H9 (cell line): ENCODE data around the gene PITPNM3. TPM values are rescaled to one million over a fixed set of nuclear protein-coding genes. Genes with fewer than 3 reads are reported as not detected.

Experiments used
- DNase-seq: peaks from one replicate; pipeline ENCODE4 v3.0.0-alpha.2; 2017
- H2AFZ ChIP-seq: one replicate; pipeline ENCODE4 v1.6.1; 2013; ENCODE audit warnings: mild to moderate bottlenecking, low read length, control low read depth, moderate library complexity
- H2AK5ac ChIP-seq: 2 replicates; pipeline ENCODE4 v1.6.1; 2013; ENCODE audit warnings: low read length, control low read depth, mixed read lengths; ENCODE audit not compliant: insufficient read length
- H2BK120ac ChIP-seq: one replicate; pipeline ENCODE4 v1.6.1; 2013; ENCODE audit warnings: low read depth, mild to moderate bottlenecking, low read length, control low read depth, inconsistent platforms; ENCODE audit not compliant: poor library complexity, severe bottlenecking
- H2BK12ac ChIP-seq: 2 replicates; pipeline ENCODE4 v1.6.1; 2013; ENCODE audit warnings: low read length, control low read depth, mixed read lengths, low read depth; ENCODE audit not compliant: insufficient read length
- H2BK15ac ChIP-seq: 2 replicates; pipeline ENCODE4 v1.6.1; 2013; ENCODE audit warnings: low read depth, low read length, control low read depth
- H2BK20ac ChIP-seq: one replicate; pipeline ENCODE4 v1.6.1; 2013; ENCODE audit warnings: low read depth, mild to moderate bottlenecking, low read length, control low read depth, inconsistent platforms; ENCODE audit not compliant: poor library complexity, severe bottlenecking
- H2BK5ac ChIP-seq: 2 replicates; pipeline ENCODE4 v1.6.1; 2013; ENCODE audit warnings: low read length, control low read depth, mixed read lengths; ENCODE audit not compliant: insufficient read length
- H3K14ac ChIP-seq: 2 replicates; pipeline ENCODE4 v1.6.1; 2013; ENCODE audit warnings: low read length, control low read depth; ENCODE audit not compliant: insufficient read depth
- H3K18ac ChIP-seq: 2 replicates; pipeline ENCODE4 v1.6.1; 2013; ENCODE audit warnings: low read depth, mild to moderate bottlenecking, mixed read lengths, low read length, control low read depth; ENCODE audit not compliant: insufficient read length
- H3K23ac ChIP-seq: 2 replicates; pipeline ENCODE4 v1.6.1; 2013; ENCODE audit warnings: low read length, control low read depth, mixed read lengths, low read depth; ENCODE audit not compliant: insufficient read length
- H3K23me2 ChIP-seq: 2 replicates; pipeline ENCODE4 v1.6.1; 2013; ENCODE audit warnings: low read depth, mild to moderate bottlenecking, mixed read lengths, low read length, control low read depth; ENCODE audit not compliant: insufficient read length, poor library complexity, severe bottlenecking
- H3K27ac ChIP-seq: 2 replicates; pipeline ENCODE4 v1.5.1; 2013; ENCODE audit warnings: low read length, control low read depth, mixed read lengths, low read depth; ENCODE audit not compliant: insufficient read length
- H3K27me3 ChIP-seq: 2 replicates; pipeline ENCODE4 v1.6.1; 2013; ENCODE audit warnings: low read length, control low read depth, inconsistent platforms; ENCODE audit not compliant: insufficient read depth
- H3K4ac ChIP-seq: 2 replicates; pipeline ENCODE4 v1.6.1; 2013; ENCODE audit warnings: low read depth, mild to moderate bottlenecking, control low read depth, inconsistent platforms, low read length, moderate library complexity
- H3K4me1 ChIP-seq: 2 replicates; pipeline ENCODE4 v1.6.1; 2013; ENCODE audit warnings: low read length, control low read depth, inconsistent platforms; ENCODE audit not compliant: insufficient read depth
- H3K4me2 ChIP-seq: 2 replicates; pipeline ENCODE4 v1.6.1; 2013; ENCODE audit warnings: low read length, control low read depth, mixed read lengths; ENCODE audit not compliant: insufficient read length, insufficient read depth
- H3K56ac ChIP-seq: 2 replicates; pipeline ENCODE4 v1.6.1; 2013; ENCODE audit warnings: low read depth, mild to moderate bottlenecking, mixed read lengths, low read length, control low read depth; ENCODE audit not compliant: insufficient read length
- H3K79me1 ChIP-seq: 2 replicates; pipeline ENCODE4 v1.6.1; 2013; ENCODE audit warnings: low read depth, mild to moderate bottlenecking, moderate library complexity, low read length, control low read depth, inconsistent platforms; ENCODE audit not compliant: insufficient read depth, poor library complexity, severe bottlenecking
- H3K79me2 ChIP-seq: 2 replicates; pipeline ENCODE4 v1.6.1; 2013; ENCODE audit warnings: low read length, control low read depth, inconsistent platforms; ENCODE audit not compliant: insufficient read depth
- H3K9ac ChIP-seq: 2 replicates; pipeline ENCODE4 v1.6.1; 2013; ENCODE audit warnings: low read length, control low read depth, mixed read lengths; ENCODE audit not compliant: insufficient read length; ENCODE audit errors: extremely low read depth
- H3K9me3 ChIP-seq: one replicate; pipeline ENCODE4 v1.6.1; 2013; ENCODE audit warnings: low read depth, low read length, inconsistent platforms; ENCODE audit not compliant: control insufficient read depth
- H3T11ph ChIP-seq: one replicate; pipeline ENCODE4 v1.6.1; 2013; ENCODE audit warnings: mild to moderate bottlenecking, low read length, control low read depth, inconsistent platforms
- H4K20me1 ChIP-seq: one replicate; pipeline ENCODE4 v1.6.1; 2013; ENCODE audit not compliant: control insufficient read depth, insufficient read length, insufficient read depth
- H4K5ac ChIP-seq: 2 replicates; pipeline ENCODE4 v1.6.1; 2013; ENCODE audit warnings: low read depth, mild to moderate bottlenecking, mixed read lengths, low read length, control low read depth; ENCODE audit not compliant: insufficient read length
- H4K8ac ChIP-seq: replicated peaks from 2 replicates; pipeline ENCODE4 v1.6.1; 2013; ENCODE audit warnings: low read length, control low read depth, mixed read lengths, low read depth; ENCODE audit not compliant: insufficient read length
- H4K91ac ChIP-seq: 2 replicates; pipeline ENCODE4 v1.6.1; 2013; ENCODE audit warnings: low read depth, mild to moderate bottlenecking, moderate library complexity, mixed read lengths, low read length, control low read depth; ENCODE audit not compliant: insufficient read length
- H3K27ac Mint-ChIP-seq, 3 experiments: 2 replicates in 2 of 3; 3 replicates in 1 of 3; pipeline ENCODE4 v1.8.0; 2020 to 2021; ENCODE audit warnings: mixed read lengths in 3 of 3, mild to moderate bottlenecking in 1 of 3, moderate library complexity in 1 of 3
- H3K27me3 Mint-ChIP-seq: 2 replicates; pipeline ENCODE4 v1.8.0; 2021; ENCODE audit warnings: low read depth, mild to moderate bottlenecking, moderate library complexity, mixed read lengths
- H3K36me3 Mint-ChIP-seq, 3 experiments: 2 replicates in 2 of 3; 3 replicates in 1 of 3; pipeline ENCODE4 v1.8.0; 2020 to 2021; ENCODE audit warnings: low read depth in 3 of 3, mixed read lengths in 3 of 3; ENCODE audit not compliant: insufficient read depth in 1 of 3
- H3K4me1 Mint-ChIP-seq, 2 experiments: 2 replicates each; pipeline ENCODE4 v1.8.0; 2020; ENCODE audit warnings: mixed read lengths in 2 of 2
- H3K4me3 Mint-ChIP-seq, 2 experiments: 2 replicates in 1 of 2; 3 replicates in 1 of 2; pipeline ENCODE4 v1.8.0; 2020 to 2021; ENCODE audit warnings: mild to moderate bottlenecking in 2 of 2, mixed read lengths in 2 of 2, moderate library complexity in 1 of 2
- H3K9me3 Mint-ChIP-seq, 2 experiments: 2 replicates in 1 of 2; 3 replicates in 1 of 2; pipeline ENCODE4 v1.8.0; 2020; ENCODE audit warnings: mild to moderate bottlenecking in 2 of 2, mixed read lengths in 2 of 2, moderate library complexity in 1 of 2
- CTCF ChIP-seq: fragments of 200-600 bp; sonication (generic); conservative IDR thresholded peaks from 3 replicates; pipeline ENCODE4 v1.8.0; 2021; ENCODE audit warnings: antibody characterized with exemption, mild to moderate bottlenecking
- WGBS: extraction: QIAGEN DNeasy Blood & Tissue Kit; methylation state at CpG from one replicate; pipeline ENCODE4 v1.1.7; 2013; ENCODE audit warnings: missing lambda C conversion rate, low lambda C conversion rate, mixed read lengths; ENCODE audit not compliant: insufficient read length; ENCODE audit errors: extremely low coverage; 5-methylcytosine and 5-hydroxymethylcytosine counted together
- total RNA-seq: library from RNA; stranded (reverse); gene quantifications from 2 replicates; pipeline ENCODE4 v1.2.1, GENCODE V29; 2021

The PITPNM3 gene
- total RNA-seq, 1 experiment from 2014 or later, result 3.4 TPM

DNA sequence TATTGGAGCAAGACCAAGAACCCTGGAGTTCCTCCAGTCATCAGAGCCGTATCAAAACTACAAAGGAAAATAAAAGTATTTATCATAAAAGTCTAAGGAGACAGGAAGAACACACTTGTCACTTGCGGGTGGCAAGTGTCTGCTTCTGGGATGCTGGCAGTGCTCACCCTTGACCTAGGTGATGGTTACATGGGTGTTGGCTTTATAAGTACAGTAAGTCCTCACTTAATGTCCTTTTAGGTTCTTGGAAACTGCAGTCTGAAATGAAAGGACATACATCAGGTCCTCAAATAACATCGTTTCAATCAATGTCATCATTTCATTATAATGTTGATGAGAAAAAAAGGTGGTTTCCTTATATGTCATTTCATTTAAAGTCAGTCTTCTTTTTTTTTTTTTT lies 118.4 kb downstream of the PITPNM3 start:
- H3K4me2 ChIP-seq, result peak overlapping the region; percentile 24
- H4K20me1 ChIP-seq, result no peaks in the 10 kb centered on the region
- no peak overlapping the region for H3K27ac ChIP-seq
- no peak overlapping the region for H3K23ac ChIP-seq
- H3K23me2 ChIP-seq, result no peaks in the 10 kb centered on the region
- Mint-ChIP-seq H3K27ac (peak overlapping the region in 1 of 3 experiments; percentile 81; a peak in 3 of 7 replicates), H3K36me3 (peaks cover 0 to 20% (median 3%) of the 10 kb centered on the region in 3 experiments; a peak in 4 of 7 replicates), H3K4me1 (peaks cover 56 to 66% of the 10 kb centered on the region in 2 experiments), H3K27me3 (no peaks in the 10 kb centered on the region; the same call in none of the 2 replicates), H3K4me3 (peak overlapping the region; percentile 14 to 61; a peak in 2 of 5 replicates), H3K9me3 (peaks cover 9 to 19% of the 10 kb centered on the region in 2 experiments)
- no peak overlapping the region for H3K14ac ChIP-seq
- no peak overlapping the region for H2BK15ac ChIP-seq
- no peaks in the 10 kb centered on the region for H3K9me3 ChIP-seq
- H2BK5ac ChIP-seq, result no peak overlapping the region
- no peaks in the 10 kb centered on the region for H3K79me2 ChIP-seq
- no peak overlapping the region for H3K56ac ChIP-seq
- no peak for TF ChIP-seq CTCF
- H3T11ph ChIP-seq, result no peak overlapping the region
- H3K18ac ChIP-seq, result no peak overlapping the region
- H2BK20ac ChIP-seq, result no peak overlapping the region
- no peak overlapping the region for H3K9ac ChIP-seq
- no peak overlapping the region for H3K4ac ChIP-seq
- no peak overlapping the region for H2AK5ac ChIP-seq
- no peaks in the 10 kb centered on the region for H3K27me3 ChIP-seq
- H2BK120ac ChIP-seq, result no peak overlapping the region
- no CpG with 5 or more reads among the region's 3 CpGs for WGBS
- H4K5ac ChIP-seq, result no peak overlapping the region
- no peak for DNase-seq
- H4K8ac ChIP-seq, result no peak overlapping the region
- H2AFZ ChIP-seq, result no peak overlapping the region
- H3K4me1 ChIP-seq, result peaks cover 6% of the 10 kb centered on the region
- H4K91ac ChIP-seq, result no peak overlapping the region
- no peaks in the 10 kb centered on the region for H3K79me1 ChIP-seq
- no peak overlapping the region for H2BK12ac ChIP-seq
